ENCODE results near the gene CACNA2D1. TPM values are rescaled to one million over a fixed set of nuclear protein-coding genes. Genes with fewer than 3 reads are reported as not detected.

CACNA2D1 gene
- total RNA-seq, 4 donors from 2014 or later: 17.7 to 22.0 (median 18.4) TPM

DNA sequence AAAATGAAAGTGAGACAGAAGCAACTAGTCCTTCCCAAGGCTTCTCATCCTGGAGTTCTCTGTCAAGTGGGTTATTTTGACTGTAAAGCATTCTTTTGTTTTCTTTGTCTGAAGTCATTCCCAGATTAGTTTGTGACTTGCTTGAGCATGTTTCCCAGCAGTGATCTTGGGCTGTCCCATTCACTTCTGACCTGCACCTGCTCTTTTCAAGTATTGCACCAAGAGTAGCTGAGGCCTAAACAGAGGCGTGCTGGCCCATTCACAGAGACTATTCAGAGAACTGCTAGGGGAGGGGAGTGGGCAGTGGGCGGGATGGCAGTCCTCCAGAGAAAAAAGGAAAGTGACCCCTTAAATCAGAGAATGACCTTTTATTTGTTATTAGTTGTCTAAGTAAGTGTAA is 61.3 kb downstream of the CACNA2D1 start:
- DNase-seq (ENCODE audit: low spot score in 2 of 2): no peak
- Histone ChIP-seq H3K9me3 (no peaks in the 10 kb centered on the region), H3K27ac (no peak overlapping the region), H3K27me3 (no peaks in the 10 kb centered on the region), H3K4me1 (no peaks in the 10 kb centered on the region), H3K4me3 (no peak overlapping the region), H3K36me3 (no peaks in the 10 kb centered on the region)
- no peak for TF ChIP-seq POLR2A (IDR thresholded peaks at IDR 0.05)
- TF ChIP-seq EP300 (IDR thresholded peaks at IDR 0.05): no peak
- TF ChIP-seq, protein P1, sequence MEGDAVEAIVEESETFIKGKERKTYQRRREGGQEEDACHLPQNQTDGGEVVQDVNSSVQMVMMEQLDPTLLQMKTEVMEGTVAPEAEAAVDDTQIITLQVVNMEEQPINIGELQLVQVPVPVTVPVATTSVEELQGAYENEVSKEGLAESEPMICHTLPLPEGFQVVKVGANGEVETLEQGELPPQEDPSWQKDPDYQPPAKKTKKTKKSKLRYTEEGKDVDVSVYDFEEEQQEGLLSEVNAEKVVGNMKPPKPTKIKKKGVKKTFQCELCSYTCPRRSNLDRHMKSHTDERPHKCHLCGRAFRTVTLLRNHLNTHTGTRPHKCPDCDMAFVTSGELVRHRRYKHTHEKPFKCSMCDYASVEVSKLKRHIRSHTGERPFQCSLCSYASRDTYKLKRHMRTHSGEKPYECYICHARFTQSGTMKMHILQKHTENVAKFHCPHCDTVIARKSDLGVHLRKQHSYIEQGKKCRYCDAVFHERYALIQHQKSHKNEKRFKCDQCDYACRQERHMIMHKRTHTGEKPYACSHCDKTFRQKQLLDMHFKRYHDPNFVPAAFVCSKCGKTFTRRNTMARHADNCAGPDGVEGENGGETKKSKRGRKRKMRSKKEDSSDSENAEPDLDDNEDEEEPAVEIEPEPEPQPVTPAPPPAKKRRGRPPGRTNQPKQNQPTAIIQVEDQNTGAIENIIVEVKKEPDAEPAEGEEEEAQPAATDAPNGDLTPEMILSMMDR (IDR thresholded peaks at IDR 0.05): no peak
- WGBS, 2 donors: 87 to 95% methylated on average over 2 of the region's 2 CpGs

DNA sequence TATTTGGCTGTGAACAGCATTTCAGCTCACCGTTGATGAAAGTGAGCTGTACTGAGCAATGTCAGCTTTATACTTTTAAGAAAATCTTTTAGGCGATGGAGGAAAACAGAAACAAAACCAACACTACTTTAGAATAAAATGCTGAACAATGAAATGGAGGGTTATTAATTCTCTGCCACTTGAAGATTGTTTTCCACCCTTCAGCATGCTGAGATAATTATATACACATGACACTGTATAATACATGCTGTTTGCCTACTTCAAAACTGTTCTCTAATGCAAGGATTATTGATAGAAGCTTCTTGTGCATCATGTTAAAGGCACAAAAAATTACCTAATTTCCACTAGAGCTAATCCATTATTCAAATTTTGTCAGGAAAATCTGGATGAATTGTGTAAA is 66.8 kb downstream of the CACNA2D1 start:
- H3K4me1 ChIP-seq: no peaks in the 10 kb centered on the region
- no peak for DNase-seq (ENCODE audit: low spot score in 2 of 2)
- TF ChIP-seq POLR2A (IDR thresholded peaks at IDR 0.05) (no peak), EP300 (IDR thresholded peaks at IDR 0.05) (no peak)
- TF ChIP-seq, protein P1 (IDR thresholded peaks at IDR 0.05): no peak
- 58 to 72% methylated on average over 2 of the region's 2 CpGs for WGBS, 2 donors
- H3K4me3 ChIP-seq: no peak overlapping the region
- no peaks in the 10 kb centered on the region for H3K36me3 ChIP-seq
- no peaks in the 10 kb centered on the region for H3K9me3 ChIP-seq
- no peaks in the 10 kb centered on the region for H3K27me3 ChIP-seq
- H3K27ac ChIP-seq: no peak overlapping the region

DNA sequence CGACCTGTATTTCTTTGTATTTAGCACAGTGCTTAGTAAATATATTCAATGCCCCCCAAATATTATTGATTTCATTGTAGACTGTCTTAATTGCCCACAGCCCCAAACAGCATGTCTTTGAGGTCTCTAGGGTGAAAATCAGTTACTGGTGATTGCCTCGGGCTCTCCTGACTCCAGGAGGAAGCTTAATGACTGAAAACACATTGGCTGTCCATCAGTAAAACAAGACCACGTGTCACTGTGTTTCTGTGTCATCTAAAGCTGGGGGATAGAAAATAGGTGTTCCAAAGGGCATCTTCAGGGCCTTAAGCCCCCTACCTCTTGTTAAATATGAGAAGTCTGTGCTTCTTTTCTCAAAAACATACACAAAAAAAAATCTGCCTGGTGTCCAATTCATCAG is 67.9 kb downstream of the CACNA2D1 start:
- H3K27me3 ChIP-seq: no peaks in the 10 kb centered on the region
- no peak for DNase-seq (ENCODE audit: low spot score in 2 of 2)
- no peak overlapping the region for H3K27ac ChIP-seq
- no peaks in the 10 kb centered on the region for H3K4me1 ChIP-seq
- no peak for TF ChIP-seq POLR2A (IDR thresholded peaks at IDR 0.05)
- TF ChIP-seq, protein P1 (IDR thresholded peaks at IDR 0.05): no peak
- no peak for TF ChIP-seq EP300 (IDR thresholded peaks at IDR 0.05)
- H3K36me3 ChIP-seq: no peaks in the 10 kb centered on the region
- 51 to 60% methylated on average over 3 of the region's 3 CpGs for WGBS, 2 donors
- H3K4me3 ChIP-seq: no peak overlapping the region
- H3K9me3 ChIP-seq: no peaks in the 10 kb centered on the region

DNA sequence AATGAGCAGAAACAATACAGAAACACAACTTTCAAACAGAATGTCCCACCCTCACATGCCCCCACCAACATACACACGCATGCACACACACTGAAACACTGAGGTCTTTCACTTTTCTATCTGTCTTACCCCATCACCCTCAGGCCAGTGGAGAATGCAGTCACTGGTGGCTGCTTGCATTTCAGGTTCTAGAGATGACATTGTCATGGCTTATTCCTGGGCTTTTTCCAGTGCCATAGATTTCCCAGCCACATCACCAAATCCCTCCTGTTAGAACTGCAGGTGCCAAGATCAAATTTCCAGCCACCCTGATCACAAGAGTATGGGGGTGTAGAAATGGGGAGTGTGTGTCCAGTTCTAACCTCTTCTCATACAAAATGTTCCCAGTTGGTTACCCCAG is 68.4 kb downstream of the CACNA2D1 start:
- WGBS, 2 donors: 96 to 97% methylated on average over 1 of the region's 1 CpG
- no peak for DNase-seq (ENCODE audit: low spot score in 2 of 2)

DNA sequence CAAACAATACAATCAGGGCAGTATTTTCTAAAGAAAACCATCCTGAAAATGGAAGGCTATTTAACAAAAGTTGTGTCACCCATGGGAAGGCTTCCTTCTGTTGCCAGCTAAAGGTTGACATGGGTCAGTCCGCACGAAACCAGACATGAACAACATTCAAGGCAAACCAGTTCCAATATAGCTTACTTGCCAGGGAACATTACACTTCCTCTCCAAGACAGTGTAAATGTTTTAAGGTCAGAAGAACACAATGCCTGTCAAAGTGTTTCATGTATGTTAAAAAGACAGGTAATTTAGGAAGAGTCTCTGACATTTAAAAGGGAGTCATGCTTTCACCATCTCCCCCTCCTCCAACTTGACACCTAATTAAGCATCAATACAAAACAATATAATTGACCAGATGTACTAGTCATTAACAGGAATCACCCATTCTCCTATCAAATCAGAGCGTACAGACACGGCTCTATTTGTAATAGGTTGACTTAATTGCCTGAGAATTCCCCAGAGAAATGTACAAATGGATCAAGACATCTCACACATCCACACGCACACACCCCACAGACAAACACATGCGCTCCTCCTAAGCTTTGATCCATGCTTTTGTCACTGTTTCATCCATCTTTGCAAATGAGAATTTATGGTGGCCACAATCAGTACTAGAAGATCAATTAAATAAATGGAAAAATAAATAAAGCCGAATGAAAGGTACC is 69.5 kb downstream of the CACNA2D1 start:
- no peak overlapping the region for H3K27ac ChIP-seq
- H3K9me3 ChIP-seq: no peaks in the 10 kb centered on the region
- no peak for TF ChIP-seq POLR2A (IDR thresholded peaks at IDR 0.05)
- TF ChIP-seq EP300 (IDR thresholded peaks at IDR 0.05): no peak
- TF ChIP-seq, protein P1 (IDR thresholded peaks at IDR 0.05): no peak
- no peaks in the 10 kb centered on the region for H3K4me1 ChIP-seq
- H3K36me3 ChIP-seq: no peaks in the 10 kb centered on the region
- H3K27me3 ChIP-seq: no peaks in the 10 kb centered on the region
- DNase-seq (ENCODE audit: low spot score in 2 of 2): no peak
- 42 to 62% methylated on average over 7 of the region's 7 CpGs for WGBS, 2 donors
- no peak overlapping the region for H3K4me3 ChIP-seq

More for the DNA sequence above, 68.4 kb downstream of the CACNA2D1 start:
- H3K27ac ChIP-seq: no peak overlapping the region
- no peak overlapping the region for H3K4me3 ChIP-seq
- H3K4me1 ChIP-seq: no peaks in the 10 kb centered on the region
- H3K9me3 ChIP-seq: no peaks in the 10 kb centered on the region
- H3K36me3 ChIP-seq: no peaks in the 10 kb centered on the region
- no peak for TF ChIP-seq EP300 (IDR thresholded peaks at IDR 0.05)
- TF ChIP-seq, protein P1 (IDR thresholded peaks at IDR 0.05): no peak
- no peak for TF ChIP-seq POLR2A (IDR thresholded peaks at IDR 0.05)
- no peaks in the 10 kb centered on the region for H3K27me3 ChIP-seq
